Measurements from ENCODE around the gene NWD2. TPM values are rescaled to one million over a fixed set of nuclear protein-coding genes. Genes with fewer than 3 reads are reported as not detected.
A peak's percentile ranks its signal among the peaks of the same experiment; 100 is the strongest.

Gene NWD2
- polyA plus RNA-seq, 1 donor (not counting 4 experiments of a cell fraction or from before 2014, with no cell fraction given), result 0.10 TPM

GRCh38 chr4:37389366-37389765, 144.8 kb downstream of the NWD2 start:
- Histone ChIP-seq H3K9me3 (ENCODE audit: control insufficient read depth, low read depth, low read length) (no peaks in the 10 kb centered on the region), H4K20me1 (ENCODE audit: control insufficient read depth, extremely low read depth, insufficient read depth, low read length) (no peaks in the 10 kb centered on the region), H3K79me2 (ENCODE audit: control insufficient read depth, insufficient read depth, low read length) (no peaks in the 10 kb centered on the region), H3K4me1 (ENCODE audit: control insufficient read depth, extremely low read depth, insufficient read depth, low read length) (no peaks in the 10 kb centered on the region), H3K9ac (ENCODE audit: control insufficient read depth, extremely low read depth, insufficient read depth, low read length) (no peak overlapping the region), H2AFZ (ENCODE audit: control insufficient read depth, low read length) (no peak overlapping the region), H3K4me3 (ENCODE audit: control insufficient read depth in 2 of 3, extremely low read depth in 1 of 3, insufficient read depth in 2 of 3, low read depth in 1 of 3, low read length in 3 of 3) (no peak overlapping the region), H3K27me3 (ENCODE audit: control insufficient read depth, extremely low read depth, insufficient read depth, low read length) (no peaks in the 10 kb centered on the region), H3K9me1 (ENCODE audit: control insufficient read depth, extremely low read depth, insufficient read depth, low read length) (no peaks in the 10 kb centered on the region), H3K36me3 (ENCODE audit: control insufficient read depth in 2 of 2, extremely low read depth in 1 of 2, insufficient read depth in 2 of 2, low read length in 2 of 2) (no peaks in the 10 kb centered on the region), H3K27ac (ENCODE audit: control insufficient read depth, insufficient read depth, low read length) (no peak overlapping the region), H3K4me2 (ENCODE audit: control insufficient read depth, extremely low read depth, insufficient read depth, low read depth, low read length) (no peak overlapping the region)
- FAIRE-seq, result no peak
- TF ChIP-seq EZH2 (IDR thresholded peaks at IDR 0.05; ENCODE audit: low read length) (no peak), CTCF (optimal IDR thresholded peaks at IDR 0.05 in 1 of 3, IDR thresholded peaks at IDR 0.05 in 1 of 3, conservative IDR thresholded peaks at IDR 0.05 in 1 of 3; ENCODE audit: extremely low read depth in 1 of 3, insufficient read depth in 2 of 3, low read length in 3 of 3) (no peak)
- no peak for DNase-seq (ENCODE audit: low read depth, low spot score)
- dilution Hi-C loops (cut with MboI; ENCODE audit: extremely low pct_ligation_motif_present, low sequenced_read_pairs), result no loop called here

GRCh38 chr4:37389967-37390580, 145.5 kb downstream of the NWD2 start:
- FAIRE-seq (no peak), DNase-seq (ENCODE audit: low read depth, low spot score) (no peak)
- no peak overlapping the region for H3K4me3 ChIP-seq (ENCODE audit: control insufficient read depth in 2 of 3, extremely low read depth in 1 of 3, insufficient read depth in 2 of 3, low read depth in 1 of 3, low read length in 3 of 3)
- H4K20me1 ChIP-seq (ENCODE audit: control insufficient read depth, extremely low read depth, insufficient read depth, low read length), result no peaks in the 10 kb centered on the region
- no peaks in the 10 kb centered on the region for H3K27me3 ChIP-seq (ENCODE audit: control insufficient read depth, extremely low read depth, insufficient read depth, low read length)
- TF ChIP-seq EZH2 (IDR thresholded peaks at IDR 0.05; ENCODE audit: low read length) (no peak), CTCF (optimal IDR thresholded peaks at IDR 0.05 in 1 of 3, IDR thresholded peaks at IDR 0.05 in 1 of 3, conservative IDR thresholded peaks at IDR 0.05 in 1 of 3; ENCODE audit: extremely low read depth in 1 of 3, insufficient read depth in 2 of 3, low read length in 3 of 3) (peak in 2 of 3 experiments; percentile 46 to 64)
- H3K27ac ChIP-seq (ENCODE audit: control insufficient read depth, insufficient read depth, low read length), result no peak overlapping the region
- H3K4me2 ChIP-seq (ENCODE audit: control insufficient read depth, extremely low read depth, insufficient read depth, low read depth, low read length), result no peak overlapping the region
- no peak overlapping the region for H3K9ac ChIP-seq (ENCODE audit: control insufficient read depth, extremely low read depth, insufficient read depth, low read length)
- no peaks in the 10 kb centered on the region for H3K36me3 ChIP-seq (ENCODE audit: control insufficient read depth in 2 of 2, extremely low read depth in 1 of 2, insufficient read depth in 2 of 2, low read length in 2 of 2)
- H2AFZ ChIP-seq (ENCODE audit: control insufficient read depth, low read length), result no peak overlapping the region
- no peaks in the 10 kb centered on the region for H3K9me3 ChIP-seq (ENCODE audit: control insufficient read depth, low read depth, low read length)
- H3K79me2 ChIP-seq (ENCODE audit: control insufficient read depth, insufficient read depth, low read length), result no peaks in the 10 kb centered on the region
- dilution Hi-C loops (cut with MboI; ENCODE audit: extremely low pct_ligation_motif_present, low sequenced_read_pairs), result no loop called here
- H3K4me1 ChIP-seq (ENCODE audit: control insufficient read depth, extremely low read depth, insufficient read depth, low read length), result no peaks in the 10 kb centered on the region
- H3K9me1 ChIP-seq (ENCODE audit: control insufficient read depth, extremely low read depth, insufficient read depth, low read length), result no peaks in the 10 kb centered on the region

Measured in keratinocyte (primary cell).